Neural cell (in vitro differentiated cells): ENCODE measurements around the gene ARHGAP24. TPM values are rescaled to one million over a fixed set of nuclear protein-coding genes. Genes with fewer than 3 reads are reported as not detected.

Source experiments
- H2AFZ ChIP-seq: fragments of 200-600, 300-800 bp; sonication (generic), shearing (Covaris generic); 2 replicates; pipeline ENCODE4 v1.6.0; 2014; ENCODE audit warnings: low read depth, mild to moderate bottlenecking, antibody characterized with exemption, low read length, moderate library complexity
- H3F3A ChIP-seq: fragments of 200-600 bp; shearing (Covaris generic); 2 replicates; pipeline ENCODE4 v1.6.1; 2016; ENCODE audit warnings: mild to moderate bottlenecking, moderate library complexity, mixed read lengths, antibody characterized with exemption, low read length; ENCODE audit not compliant: insufficient read depth, poor library complexity, severe bottlenecking
- H3K27ac ChIP-seq: fragments of 200-600, 300-800 bp; sonication (generic), shearing (Covaris generic); 2 replicates; pipeline ENCODE4 v1.5.1; 2014; ENCODE audit warnings: mild to moderate bottlenecking, low read length, moderate library complexity
- H3K27me3 ChIP-seq: fragments of 300-800, 200-600 bp; sonication (generic), shearing (Covaris generic); 2 replicates; pipeline ENCODE4 v1.6.0; 2014; ENCODE audit warnings: mild to moderate bottlenecking, low read depth, low read length, moderate library complexity; ENCODE audit not compliant: insufficient read depth
- H3K36me3 ChIP-seq: fragments of 300-800, 200-600 bp; sonication (generic), shearing (Covaris generic); 2 replicates; pipeline ENCODE4 v1.5.1; 2014; ENCODE audit warnings: mild to moderate bottlenecking, antibody characterized with exemption, low read length, moderate library complexity; ENCODE audit not compliant: insufficient read depth
- H3K4me2 ChIP-seq: fragments of 300-800, 200-600 bp; sonication (generic), shearing (Covaris generic); 2 replicates; pipeline ENCODE4 v1.6.0; 2014; ENCODE audit warnings: mild to moderate bottlenecking, low read length
- H3K4me3 ChIP-seq: fragments of 300-800, 200-600 bp; sonication (generic), shearing (Covaris generic); 2 replicates; pipeline ENCODE4 v1.5.1; 2014; ENCODE audit warnings: mild to moderate bottlenecking, low read length, moderate library complexity
- H3K79me2 ChIP-seq: fragments of 200-600 bp; shearing (Covaris generic); replicated peaks from 2 replicates; pipeline ENCODE4 v1.6.0; 2014; ENCODE audit warnings: mild to moderate bottlenecking, low read length, moderate library complexity; ENCODE audit not compliant: insufficient read depth
- H3K9ac ChIP-seq: fragments of 300-800, 200-600 bp; sonication (generic), shearing (Covaris generic); 2 replicates; pipeline ENCODE4 v1.6.1; 2016; ENCODE audit warnings: mild to moderate bottlenecking, low read length, mixed read lengths
- H3K9me2 ChIP-seq: fragments of 200-600 bp; shearing (Covaris generic); 2 replicates; pipeline ENCODE4 v1.6.1; 2016; ENCODE audit warnings: mild to moderate bottlenecking, low read length, mixed read lengths; ENCODE audit not compliant: insufficient read depth
- H3K9me3 ChIP-seq: fragments of 200-600, 300-800 bp; sonication (generic), shearing (Covaris generic); 2 replicates; pipeline ENCODE4 v1.6.1; 2016; ENCODE audit warnings: mild to moderate bottlenecking, mixed run types, low read length, moderate library complexity, mixed read lengths
- H4K20me1 ChIP-seq: fragments of 200-600 bp; shearing (Covaris generic); 2 replicates; pipeline ENCODE4 v1.6.1; 2016; ENCODE audit warnings: mild to moderate bottlenecking, mixed run types; ENCODE audit not compliant: insufficient read depth
- EP300 ChIP-seq: fragments of 450-650 bp; conservative IDR thresholded peaks from 2 replicates; pipeline ENCODE4 v1.6.1; 2014; ENCODE audit warnings: antibody characterized with exemption, mild to moderate bottlenecking, moderate library complexity; ENCODE audit not compliant: poor library complexity, severe bottlenecking
- EZH2 ChIP-seq: fragments of 200-600, 300-800 bp; shearing (Covaris generic), sonication (generic); IDR thresholded peaks from 2 replicates; pipeline ENCODE4 v1.6.1; 2014; ENCODE audit warnings: antibody characterized with exemption, low read length, borderline replicate concordance, mild to moderate bottlenecking; ENCODE audit not compliant: insufficient read depth, poor library complexity, severe bottlenecking
- MXI1 ChIP-seq: fragments of 450-650 bp; conservative IDR thresholded peaks from 2 replicates; pipeline ENCODE4 v1.6.1; 2014; ENCODE audit warnings: antibody characterized with exemption, mild to moderate bottlenecking; ENCODE audit not compliant: poor library complexity, severe bottlenecking
- POLR2AphosphoS5 ChIP-seq: IDR thresholded peaks from 2 replicates; pipeline ENCODE4 v1.6.1; 2012
- RAD21 ChIP-seq: fragments of 450-650 bp; conservative IDR thresholded peaks from 2 replicates; pipeline ENCODE4 v1.6.1; 2014; ENCODE audit warnings: antibody characterized with exemption, mild to moderate bottlenecking, moderate library complexity
- SMC3 ChIP-seq: fragments of 450-650 bp; conservative IDR thresholded peaks from 2 replicates; pipeline ENCODE4 v1.6.1; 2014; ENCODE audit warnings: antibody characterized with exemption, mild to moderate bottlenecking, moderate library complexity; ENCODE audit not compliant: poor library complexity
- TAF1 ChIP-seq: IDR thresholded peaks from 2 replicates; pipeline ENCODE4 v1.6.1; 2012; ENCODE audit warnings: low read depth
- polyA plus RNA-seq: library from polyadenylated mRNA; depleted of rRNA; stranded (reverse); fragments of >200 nt; gene quantifications from 2 replicates; pipeline ENCODE4 v1.2.3, GENCODE V29; 2014
- TF ChIP-seq, protein P1 (sequence below): fragments of 450-650 bp; IDR thresholded peaks from 2 replicates; pipeline ENCODE4 v1.5.1; 2014; ENCODE audit warnings: antibody characterized with exemption, mild to moderate bottlenecking, moderate library complexity; ENCODE audit not compliant: poor library complexity, severe bottlenecking
- TF ChIP-seq, protein P2 (sequence below): IDR thresholded peaks from 2 replicates; pipeline ENCODE4 v1.6.1; 2012; ENCODE audit warnings: borderline replicate concordance

The ARHGAP24 gene
- polyA plus RNA-seq, 1 donor from 2014 or later = 2.9 TPM

DNA sequence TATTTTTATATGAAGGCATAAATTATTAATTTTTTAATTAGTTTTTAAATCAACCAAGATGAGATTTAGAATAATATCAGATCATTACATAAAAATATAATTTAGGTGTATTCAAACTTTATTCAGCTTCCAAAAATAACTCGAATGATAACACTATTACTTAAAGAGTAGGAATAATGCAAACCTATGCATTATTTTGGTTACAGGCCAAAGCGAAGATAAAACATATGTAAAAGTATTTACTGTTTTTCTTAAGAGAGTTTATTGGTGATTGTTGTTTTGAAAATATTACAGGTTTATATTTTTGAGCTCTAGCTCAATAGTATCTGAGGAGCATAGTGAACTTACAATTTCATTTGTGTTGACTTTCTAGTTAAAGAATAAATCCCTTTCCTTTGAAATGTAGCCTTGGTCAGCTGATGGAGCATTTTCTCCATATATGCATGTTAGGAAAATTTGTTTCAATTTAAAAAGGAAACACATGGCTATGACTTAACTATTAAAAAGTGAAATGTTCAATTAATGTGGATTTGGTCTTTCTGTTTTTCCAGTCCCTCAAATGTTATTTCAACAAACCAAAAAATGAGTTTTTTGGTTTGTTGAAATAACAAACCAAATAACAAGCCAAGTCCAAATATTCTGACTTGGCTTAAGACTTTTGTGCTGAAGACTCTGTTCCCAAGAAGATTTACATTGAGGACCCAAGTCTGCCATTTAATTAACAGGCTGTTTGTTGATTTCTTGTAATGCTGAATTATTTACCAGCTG, 346.9 kb downstream of the ARHGAP24 start:
- Histone ChIP-seq H3K27ac (no peak overlapping the region), H3K9me3 (no peaks in the 10 kb centered on the region), H4K20me1 (no peaks in the 10 kb centered on the region), H3F3A (no peaks in the 10 kb centered on the region), H3K79me2 (no peaks in the 10 kb centered on the region), H3K36me3 (no peaks in the 10 kb centered on the region), H2AFZ (no peak overlapping the region), H3K9ac (no peak overlapping the region), H3K9me2 (no peaks in the 10 kb centered on the region), H3K4me2 (no peak overlapping the region), H3K27me3 (no peaks in the 10 kb centered on the region), H3K4me3 (no peak overlapping the region)
- TF ChIP-seq EZH2 (no peak), RAD21 (no peak), POLR2AphosphoS5 (no peak), MXI1 (no peak), SMC3 (no peak), EP300 (no peak), TAF1 (no peak)
- TF ChIP-seq, protein P1, sequence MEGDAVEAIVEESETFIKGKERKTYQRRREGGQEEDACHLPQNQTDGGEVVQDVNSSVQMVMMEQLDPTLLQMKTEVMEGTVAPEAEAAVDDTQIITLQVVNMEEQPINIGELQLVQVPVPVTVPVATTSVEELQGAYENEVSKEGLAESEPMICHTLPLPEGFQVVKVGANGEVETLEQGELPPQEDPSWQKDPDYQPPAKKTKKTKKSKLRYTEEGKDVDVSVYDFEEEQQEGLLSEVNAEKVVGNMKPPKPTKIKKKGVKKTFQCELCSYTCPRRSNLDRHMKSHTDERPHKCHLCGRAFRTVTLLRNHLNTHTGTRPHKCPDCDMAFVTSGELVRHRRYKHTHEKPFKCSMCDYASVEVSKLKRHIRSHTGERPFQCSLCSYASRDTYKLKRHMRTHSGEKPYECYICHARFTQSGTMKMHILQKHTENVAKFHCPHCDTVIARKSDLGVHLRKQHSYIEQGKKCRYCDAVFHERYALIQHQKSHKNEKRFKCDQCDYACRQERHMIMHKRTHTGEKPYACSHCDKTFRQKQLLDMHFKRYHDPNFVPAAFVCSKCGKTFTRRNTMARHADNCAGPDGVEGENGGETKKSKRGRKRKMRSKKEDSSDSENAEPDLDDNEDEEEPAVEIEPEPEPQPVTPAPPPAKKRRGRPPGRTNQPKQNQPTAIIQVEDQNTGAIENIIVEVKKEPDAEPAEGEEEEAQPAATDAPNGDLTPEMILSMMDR = no peak
- TF ChIP-seq, protein P2, sequence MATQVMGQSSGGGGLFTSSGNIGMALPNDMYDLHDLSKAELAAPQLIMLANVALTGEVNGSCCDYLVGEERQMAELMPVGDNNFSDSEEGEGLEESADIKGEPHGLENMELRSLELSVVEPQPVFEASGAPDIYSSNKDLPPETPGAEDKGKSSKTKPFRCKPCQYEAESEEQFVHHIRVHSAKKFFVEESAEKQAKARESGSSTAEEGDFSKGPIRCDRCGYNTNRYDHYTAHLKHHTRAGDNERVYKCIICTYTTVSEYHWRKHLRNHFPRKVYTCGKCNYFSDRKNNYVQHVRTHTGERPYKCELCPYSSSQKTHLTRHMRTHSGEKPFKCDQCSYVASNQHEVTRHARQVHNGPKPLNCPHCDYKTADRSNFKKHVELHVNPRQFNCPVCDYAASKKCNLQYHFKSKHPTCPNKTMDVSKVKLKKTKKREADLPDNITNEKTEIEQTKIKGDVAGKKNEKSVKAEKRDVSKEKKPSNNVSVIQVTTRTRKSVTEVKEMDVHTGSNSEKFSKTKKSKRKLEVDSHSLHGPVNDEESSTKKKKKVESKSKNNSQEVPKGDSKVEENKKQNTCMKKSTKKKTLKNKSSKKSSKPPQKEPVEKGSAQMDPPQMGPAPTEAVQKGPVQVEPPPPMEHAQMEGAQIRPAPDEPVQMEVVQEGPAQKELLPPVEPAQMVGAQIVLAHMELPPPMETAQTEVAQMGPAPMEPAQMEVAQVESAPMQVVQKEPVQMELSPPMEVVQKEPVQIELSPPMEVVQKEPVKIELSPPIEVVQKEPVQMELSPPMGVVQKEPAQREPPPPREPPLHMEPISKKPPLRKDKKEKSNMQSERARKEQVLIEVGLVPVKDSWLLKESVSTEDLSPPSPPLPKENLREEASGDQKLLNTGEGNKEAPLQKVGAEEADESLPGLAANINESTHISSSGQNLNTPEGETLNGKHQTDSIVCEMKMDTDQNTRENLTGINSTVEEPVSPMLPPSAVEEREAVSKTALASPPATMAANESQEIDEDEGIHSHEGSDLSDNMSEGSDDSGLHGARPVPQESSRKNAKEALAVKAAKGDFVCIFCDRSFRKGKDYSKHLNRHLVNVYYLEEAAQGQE = no peak

- Histone ChIP-seq H4K20me1 (no peaks in the 10 kb centered on the region), H3K36me3 (no peaks in the 10 kb centered on the region), H3K27me3 (no peaks in the 10 kb centered on the region), H3K9me2 (no peaks in the 10 kb centered on the region), H3K79me2 (no peaks in the 10 kb centered on the region), H3F3A (no peaks in the 10 kb centered on the region), H3K4me3 (no peak overlapping the region), H3K4me2 (no peak overlapping the region), H3K27ac (no peak overlapping the region), H2AFZ (no peak overlapping the region), H3K9me3 (no peaks in the 10 kb centered on the region), H3K9ac (no peak overlapping the region)
- no peak for TF ChIP-seq EZH2
Measured at GRCh38 chr4:85823295-85823694, 348.3 kb downstream of the ARHGAP24 start.
